HG02973 (cell line): ENCODE measurements around the gene LBH.

Experiments
- ATAC-seq: cut with Tn5 transposase; IDR thresholded peaks from one replicate; pipeline ENCODE4 v1.9.1; 2021; ENCODE audit warnings: moderate library complexity; ENCODE audit not compliant: unreplicated experiment

The LBH gene

GRCh38 chr2:30234180-30234971, 3.0 kb downstream of the LBH start:
- ATAC-seq, result no peak

GRCh38 chr2:30235008-30235655, 3.8 kb downstream of the LBH start:
- no peak for ATAC-seq

GRCh38 chr2:30235859-30236535, 4.7 kb downstream of the LBH start:
- no peak for ATAC-seq

GRCh38 chr2:30236591-30237238, 5.4 kb downstream of the LBH start:
- no peak for ATAC-seq

GRCh38 chr2:30237239-30237965, 6.1 kb downstream of the LBH start:
- no peak for ATAC-seq

GRCh38 chr2:30237966-30238800, 6.8 kb downstream of the LBH start:
- no peak for ATAC-seq

GRCh38 chr2:30239308-30239985, 8.1 kb downstream of the LBH start:
- no peak for ATAC-seq

- ATAC-seq, result no peak
Measured at GRCh38 chr2:30239986-30240752, 8.8 kb downstream of the LBH start.

GRCh38 chr2:30243231-30243630, 11.9 kb downstream of the LBH start:
- no peak for ATAC-seq

GRCh38 chr2:30245364-30245763, 14.0 kb downstream of the LBH start:
- ATAC-seq, result no peak

- ATAC-seq, result no peak
Measured at GRCh38 chr2:30248791-30249190, 17.5 kb downstream of the LBH start.

GRCh38 chr2:30249354-30249753, 18.0 kb downstream of the LBH start:
- ATAC-seq, result no peak

- no peak for ATAC-seq
Measured at GRCh38 chr2:30250421-30250820, 19.1 kb downstream of the LBH start.

- no peak for ATAC-seq
Measured at GRCh38 chr2:30252723-30253701, 21.7 kb downstream of the LBH start.

- ATAC-seq, result no peak
Measured at GRCh38 chr2:30253873-30254684, 22.7 kb downstream of the LBH start.

- no peak for ATAC-seq
Measured at GRCh38 chr2:30254685-30255001, 23.3 kb downstream of the LBH start.

- no peak for ATAC-seq
Measured at GRCh38 chr2:30255026-30255425, 23.7 kb downstream of the LBH start.
